Mesendoderm (in vitro differentiated cells): ENCODE data around the gene DPEP1.
"Not testable (repeated sequence)": the region's sequence is repeated elsewhere in the genome, so short reads cannot be mapped to it uniquely, and the experiment has no call there.

Experiments used
- DNase-seq: peaks from one replicate; pipeline ENCODE4 v3.0.0; 2013
- H2AK5ac ChIP-seq: 2 replicates; pipeline ENCODE4 v1.6.1; 2013; ENCODE audit warnings: low read length, inconsistent platforms
- H2BK120ac ChIP-seq: 2 replicates; pipeline ENCODE4 v1.6.1; 2013; ENCODE audit warnings: low read depth, mild to moderate bottlenecking, low read length, moderate library complexity, mixed read lengths
- H2BK15ac ChIP-seq: replicated peaks from 2 replicates; pipeline ENCODE4 v1.6.1; 2013; ENCODE audit warnings: low read depth, mild to moderate bottlenecking, moderate library complexity
- H2BK5ac ChIP-seq: 2 replicates; pipeline ENCODE4 v1.6.1; 2013; ENCODE audit warnings: low read length, inconsistent platforms
- H3K18ac ChIP-seq: 2 replicates; pipeline ENCODE4 v1.6.1; 2013; ENCODE audit warnings: mild to moderate bottlenecking, low read length, mixed read lengths
- H3K23ac ChIP-seq: one replicate; pipeline ENCODE4 v1.6.1; 2013; ENCODE audit warnings: low read length
- H3K27ac ChIP-seq: 2 replicates; pipeline ENCODE4 v1.5.1; 2013; ENCODE audit warnings: low read depth, mild to moderate bottlenecking, inconsistent platforms, low read length, moderate library complexity
- H3K27me3 ChIP-seq: 2 replicates; pipeline ENCODE4 v1.6.1; 2013; ENCODE audit warnings: low read length, control low read depth, mild to moderate bottlenecking, inconsistent platforms; ENCODE audit not compliant: insufficient read depth, poor library complexity
- H3K36me3 ChIP-seq: 2 replicates; pipeline ENCODE4 v1.6.1; 2013; ENCODE audit warnings: low read length, inconsistent platforms; ENCODE audit not compliant: control insufficient read depth, insufficient read depth
- H3K4ac ChIP-seq: one replicate; pipeline ENCODE4 v1.6.1; 2013; ENCODE audit warnings: low read depth, mild to moderate bottlenecking, low read length, moderate library complexity
- H3K4me1 ChIP-seq: 2 replicates; pipeline ENCODE4 v1.6.1; 2013; ENCODE audit warnings: low read depth, low read length, inconsistent platforms; ENCODE audit not compliant: control insufficient read depth
- H3K4me2 ChIP-seq: 2 replicates; pipeline ENCODE4 v1.6.1; 2013; ENCODE audit warnings: low read length
- H3K4me3 ChIP-seq: 2 replicates; pipeline ENCODE4 v1.5.1; 2013; ENCODE audit warnings: mild to moderate bottlenecking, low read length
- H3K56ac ChIP-seq: one replicate; pipeline ENCODE4 v1.6.1; 2013; ENCODE audit warnings: low read length
- H3K79me1 ChIP-seq: 2 replicates; pipeline ENCODE4 v1.6.1; 2013; ENCODE audit warnings: low read length, inconsistent platforms
- H3K79me2 ChIP-seq: 2 replicates; pipeline ENCODE4 v1.6.1; 2013; ENCODE audit warnings: mild to moderate bottlenecking, low read length; ENCODE audit not compliant: control insufficient read depth, insufficient read depth
- H3K9ac ChIP-seq: 2 replicates; pipeline ENCODE4 v1.6.1; 2013; ENCODE audit warnings: low read length, inconsistent platforms
- H4K5ac ChIP-seq: one replicate; pipeline ENCODE4 v1.6.1; 2013; ENCODE audit warnings: low read length
- H4K8ac ChIP-seq: one replicate; pipeline ENCODE4 v1.6.1; 2013; ENCODE audit warnings: low read depth, mild to moderate bottlenecking, control low read depth, low read length, moderate library complexity
- WGBS: extraction: QIAGEN DNeasy Blood & Tissue Kit; methylation state at CpG from one replicate; pipeline ENCODE4 v1.1.7; 2013; ENCODE audit warnings: low lambda C conversion rate, missing lambda C conversion rate; ENCODE audit not compliant: insufficient coverage; ENCODE audit errors: extremely low coverage; 5-methylcytosine and 5-hydroxymethylcytosine counted together

The DPEP1 gene

GRCh38 chr16:89634463-89635385 is 21.3 kb downstream of the DPEP1 start:
- H3K23ac ChIP-seq, H3K18ac ChIP-seq, H3K4me3 ChIP-seq, H3K4me2 ChIP-seq, H3K36me3 ChIP-seq, H2BK120ac ChIP-seq, H3K4ac ChIP-seq, H3K27ac ChIP-seq, DNase-seq, H3K9ac ChIP-seq, H2AK5ac ChIP-seq, H2BK5ac ChIP-seq, H4K5ac ChIP-seq, H3K4me1 ChIP-seq, H3K27me3 ChIP-seq, H3K79me2 ChIP-seq, H3K56ac ChIP-seq, H3K79me1 ChIP-seq, H4K8ac ChIP-seq, H2BK15ac ChIP-seq: not testable (repeated sequence)
- 100% methylated on average over 1 of the region's 2 CpGs for WGBS

GRCh38 chr16:89636663-89637062 is 23.2 kb downstream of the DPEP1 start:
- no peak overlapping the region for H3K18ac ChIP-seq
- H3K9ac ChIP-seq: no peak overlapping the region
- H3K27ac ChIP-seq: no peak overlapping the region
- no peaks in the 10 kb centered on the region for H3K36me3 ChIP-seq
- no peak overlapping the region for H2BK5ac ChIP-seq
- H3K79me2 ChIP-seq: no peaks in the 10 kb centered on the region
- H3K4ac ChIP-seq: no peak overlapping the region
- no peak overlapping the region for H2AK5ac ChIP-seq
- no peak overlapping the region for H4K8ac ChIP-seq
- no peak overlapping the region for H3K4me3 ChIP-seq
- H2BK15ac ChIP-seq: no peak overlapping the region
- no CpG with 5 or more reads among the region's 12 CpGs for WGBS
- H3K27me3 ChIP-seq: no peaks in the 10 kb centered on the region
- H3K79me1 ChIP-seq: no peaks in the 10 kb centered on the region
- H2BK120ac ChIP-seq: no peak overlapping the region
- no peak overlapping the region for H3K4me2 ChIP-seq
- no peak overlapping the region for H3K56ac ChIP-seq
- H3K4me1 ChIP-seq: no peaks in the 10 kb centered on the region
- no peak overlapping the region for H3K23ac ChIP-seq
- H4K5ac ChIP-seq: no peak overlapping the region
- no peak for DNase-seq

GRCh38 chr16:89637379-89637778 is 23.9 kb downstream of the DPEP1 start:
- H2AK5ac ChIP-seq: no peak overlapping the region
- H2BK5ac ChIP-seq: no peak overlapping the region
- H3K4me1 ChIP-seq: no peaks in the 10 kb centered on the region
- no peak overlapping the region for H3K18ac ChIP-seq
- no peak overlapping the region for H4K8ac ChIP-seq
- no peak overlapping the region for H3K56ac ChIP-seq
- H3K4ac ChIP-seq: no peak overlapping the region
- DNase-seq: no peak
- no peaks in the 10 kb centered on the region for H3K27me3 ChIP-seq
- H3K27ac ChIP-seq: no peak overlapping the region
- H3K79me1 ChIP-seq: no peaks in the 10 kb centered on the region
- H3K4me3 ChIP-seq: no peak overlapping the region
- no CpG with 5 or more reads among the region's 10 CpGs for WGBS
- H3K79me2 ChIP-seq: no peaks in the 10 kb centered on the region
- no peak overlapping the region for H2BK15ac ChIP-seq
- H3K4me2 ChIP-seq: no peak overlapping the region
- no peak overlapping the region for H2BK120ac ChIP-seq
- no peak overlapping the region for H3K23ac ChIP-seq
- H4K5ac ChIP-seq: no peak overlapping the region
- no peak overlapping the region for H3K9ac ChIP-seq
- H3K36me3 ChIP-seq: no peaks in the 10 kb centered on the region

GRCh38 chr16:89638455-89638854 is 25.0 kb downstream of the DPEP1 start:
- Histone ChIP-seq H3K27ac (no peak overlapping the region), H3K36me3 (no peaks in the 10 kb centered on the region), H2AK5ac (no peak overlapping the region), H3K4ac (no peak overlapping the region), H3K9ac (no peak overlapping the region), H3K56ac (no peak overlapping the region), H2BK5ac (no peak overlapping the region), H2BK15ac (no peak overlapping the region), H3K4me1 (no peaks in the 10 kb centered on the region), H3K4me3 (no peak overlapping the region), H4K8ac (no peak overlapping the region), H3K18ac (no peak overlapping the region), H3K79me2 (no peaks in the 10 kb centered on the region), H3K23ac (no peak overlapping the region), H2BK120ac (no peak overlapping the region), H3K27me3 (no peaks in the 10 kb centered on the region), H3K4me2 (no peak overlapping the region), H3K79me1 (no peaks in the 10 kb centered on the region), H4K5ac (no peak overlapping the region)
- WGBS: no CpG with 5 or more reads among the region's 10 CpGs
- DNase-seq: no peak

- peaks cover under 1% of the 10 kb centered on the region for H3K36me3 ChIP-seq
- H3K79me2 ChIP-seq: no peaks in the 10 kb centered on the region
- H3K4ac ChIP-seq: no peak overlapping the region
- WGBS: no CpG with 5 or more reads among the region's 6 CpGs
- H3K4me1 ChIP-seq: no peaks in the 10 kb centered on the region
- DNase-seq: no peak
- H3K18ac ChIP-seq: no peak overlapping the region
- H3K27ac ChIP-seq: no peak overlapping the region
- no peaks in the 10 kb centered on the region for H3K79me1 ChIP-seq
- no peak overlapping the region for H4K8ac ChIP-seq
- no peak overlapping the region for H3K23ac ChIP-seq
- no peak overlapping the region for H2BK5ac ChIP-seq
- no peaks in the 10 kb centered on the region for H3K27me3 ChIP-seq
- H3K56ac ChIP-seq: no peak overlapping the region
- H3K4me3 ChIP-seq: no peak overlapping the region
- no peak overlapping the region for H4K5ac ChIP-seq
- no peak overlapping the region for H2AK5ac ChIP-seq
- no peak overlapping the region for H2BK15ac ChIP-seq
- no peak overlapping the region for H3K4me2 ChIP-seq
- no peak overlapping the region for H2BK120ac ChIP-seq
- no peak overlapping the region for H3K9ac ChIP-seq
These were observed 25.9 kb downstream of the DPEP1 start for GRCh38 chr16:89639385-89639784.
